ENCODE measurements around the gene NME9.

NME9 gene

GRCh38 chr3:138270245-138270644 is 59.4 kb downstream of the NME9 start:
- DNase-seq: no peak

GRCh38 chr3:138267083-138267482 is 62.6 kb downstream of the NME9 start:
- no peak for DNase-seq

- DNase-seq: no peak
Measured at GRCh38 chr3:138265745-138266144, 63.9 kb downstream of the NME9 start.

GRCh38 chr3:138263104-138263503 is 66.5 kb downstream of the NME9 start:
- no peak for DNase-seq

GRCh38 chr3:138260611-138261010 is 69.0 kb downstream of the NME9 start:
- DNase-seq: no peak

- no peak for DNase-seq
Measured at GRCh38 chr3:138259126-138259525, 70.5 kb downstream of the NME9 start.

- DNase-seq: no peak
Measured at GRCh38 chr3:138257986-138258385, 71.7 kb downstream of the NME9 start.

- DNase-seq: no peak
Measured at GRCh38 chr3:138256022-138256421, 73.6 kb downstream of the NME9 start.

GRCh38 chr3:138254216-138254615 is 75.4 kb downstream of the NME9 start:
- no peak for DNase-seq

- DNase-seq: no peak
Measured at GRCh38 chr3:138253609-138254008, 76.0 kb downstream of the NME9 start.
